Adrenal gland (tissue), 5 donors: ENCODE measurements around the gene ERGIC3.

Experiments used
- CTCF ChIP-seq, 6 experiments: fragments of 450-650 bp in 4 of 6; fragments of 200-600 bp in 2 of 6; sonication (generic) in 1 of 6; IDR thresholded peaks; 1 replicate in 5 of 6; 2 replicates in 1 of 6; pipeline versions ENCODE4 v1.5.1 to v1.8.0; 2016 to 2021; ENCODE audit warnings: antibody characterized with exemption in 6 of 6, mild to moderate bottlenecking in 2 of 6, moderate library complexity in 1 of 6
- POLR2A ChIP-seq, 2 donors: fragments of 450-650 bp; IDR thresholded peaks; one replicate each; pipeline ENCODE4 v1.6.1; 2017; ENCODE audit warnings: antibody characterized with exemption in 2 of 2, mild to moderate bottlenecking in 2 of 2, moderate library complexity in 1 of 2
- donor health status: DM: no; HTN: no; CAD: no.

GRCh38 chr20:35562541-35563110 is 20.7 kb downstream of the ERGIC3 start:
- TF ChIP-seq CTCF (IDR thresholded peaks at IDR 0.05) (no peak), POLR2A (IDR thresholded peaks at IDR 0.05) (no peak)
